ENCODE data around the gene HDAC10.

The HDAC10 gene

GRCh38 chr22:50196256-50196655 is 54.8 kb downstream of the HDAC10 start:
- no peak overlapping the region for H3K4me3 ChIP-seq (replicated peaks; ENCODE audit: insufficient read depth, low read length)
- H3K27ac ChIP-seq (replicated peaks): no peak overlapping the region
- no peak for DNase-seq (ENCODE audit: low read depth in 1 of 2, low spot score in 1 of 2)
- TF ChIP-seq GABPA (IDR thresholded peaks at IDR 0.05; ENCODE audit: low read depth) (no peak), POLR2AphosphoS5 (IDR thresholded peaks at IDR 0.05; ENCODE audit: low read depth) (no peak), REST (IDR thresholded peaks at IDR 0.05; ENCODE audit: insufficient replicate concordance, low read depth) (no peak), CTCF (IDR thresholded peaks at IDR 0.05; ENCODE audit: insufficient read depth, low read length) (no peak), SPI1 (IDR thresholded peaks at IDR 0.05; ENCODE audit: borderline replicate concordance, low read depth) (no peak)
- no peaks in the 10 kb centered on the region for H3K27me3 ChIP-seq (ENCODE audit: insufficient read depth, poor library complexity, severe bottlenecking)
